B cell (primary cell): Measurements from ENCODE around the gene PLA2G5. TPM values are rescaled to one million over a fixed set of nuclear protein-coding genes. Genes with fewer than 3 reads are reported as not detected.

ENCODE experiments used
- ATAC-seq: fragments of 200-7000 bp; cut with Tn5 transposase; one replicate; pipeline ENCODE4 v1.10.0; 2021; ENCODE audit warnings: low read depth, mild to moderate bottlenecking, moderate number of reproducible peaks, moderate library complexity
- CTCF ChIA-PET: fragments of 350-600 bp; sonication (Branson Sonifier 250); formaldehyde crosslinking; loops from one replicate; lab custom pipeline; 2021; ENCODE audit warnings: antibody characterized with exemption, inconsistent platforms; lab: Charles Lee
- POLR2A ChIA-PET: fragments of 350-600 bp; sonication (Branson Sonifier 250); formaldehyde crosslinking; loops from one replicate; lab custom pipeline; 2021; ENCODE audit warnings: antibody characterized with exemption; lab: Charles Lee
- DNase-seq: peaks from one replicate; pipeline ENCODE4 v3.0.0; 2013
- H2AFZ ChIP-seq: 2 replicates; pipeline ENCODE4 v1.6.1; 2012; ENCODE audit warnings: mild to moderate bottlenecking, low read depth, low read length; ENCODE audit not compliant: insufficient read depth, poor library complexity, severe bottlenecking
- H3K27ac ChIP-seq, 2 donors: 1 replicate in 1 of 2; 2 replicates in 1 of 2; pipeline ENCODE4 v1.5.1; 2012 to 2013; ENCODE audit warnings: low read length in 2 of 2, mild to moderate bottlenecking in 2 of 2, moderate library complexity in 1 of 2
- H3K27me3 ChIP-seq, 4 experiments: fragments of 200-600 bp in 1 of 4; sonication (generic) in 1 of 4; replicated peaks in 1 of 4; 1 replicate in 2 of 4; 2 replicates in 2 of 4; pipeline versions ENCODE4 v1.6.1 to v1.7.0; 2013 to 2016; ENCODE audit warnings: low read length in 3 of 4, mild to moderate bottlenecking in 2 of 4, mixed read lengths in 1 of 4, moderate library complexity in 1 of 4; ENCODE audit not compliant: insufficient read depth in 4 of 4, control insufficient read depth in 3 of 4; ENCODE audit errors: control extremely low read depth in 1 of 4
- H3K36me3 ChIP-seq, 2 experiments: replicated peaks in 1 of 2; 1 replicate in 1 of 2; 2 replicates in 1 of 2; pipeline versions ENCODE4 v1.6.1 to v1.7.1; 2013; ENCODE audit warnings: low read length in 1 of 2; ENCODE audit not compliant: insufficient read depth in 2 of 2, control insufficient read depth in 1 of 2; ENCODE audit errors: control extremely low read depth in 1 of 2, extremely low read depth in 1 of 2
- H3K4me1 ChIP-seq, 2 donors: fragments of 200-600 bp in 1 of 2; sonication (generic) in 1 of 2; 1 replicate in 1 of 2; 2 replicates in 1 of 2; pipeline versions ENCODE4 v1.5.1 to v1.6.1; 2013 to 2017; ENCODE audit warnings: low read length in 2 of 2; ENCODE audit not compliant: control insufficient read depth in 2 of 2, insufficient read depth in 2 of 2
- H3K4me2 ChIP-seq: replicated peaks from 2 replicates; pipeline ENCODE3; 2012; ENCODE audit warnings: mild to moderate bottlenecking, low read depth, low read length; ENCODE audit not compliant: poor library complexity, severe bottlenecking
- H3K4me3 ChIP-seq, 5 experiments: fragments of 200-600 bp in 1 of 5; sonication (generic) in 1 of 5; 1 replicate in 3 of 5; 2 replicates in 2 of 5; pipeline versions ENCODE4 v1.5.1 to v1.7.0; 2011 to 2016; ENCODE audit warnings: low read length in 4 of 5, mild to moderate bottlenecking in 4 of 5, low read depth in 2 of 5, control low read depth in 1 of 5, moderate library complexity in 1 of 5; ENCODE audit not compliant: insufficient read depth in 1 of 5; ENCODE audit errors: control extremely low read depth in 1 of 5, extremely low read depth in 1 of 5
- H3K79me2 ChIP-seq: fragments of 200-600 bp; sonication (generic); one replicate; pipeline ENCODE4 v1.6.0; 2016; ENCODE audit warnings: low read length; ENCODE audit not compliant: control insufficient read depth, insufficient read depth
- H3K9ac ChIP-seq: fragments of 200-600 bp; sonication (generic); 2 replicates; pipeline ENCODE4 v1.6.1; 2017; ENCODE audit warnings: mild to moderate bottlenecking, low read length, moderate library complexity
- H3K9me3 ChIP-seq, 3 donors: one replicate each; pipeline versions ENCODE4 v1.6.1 to v1.7.1; 2013; ENCODE audit warnings: low read length in 2 of 3; ENCODE audit not compliant: control insufficient read depth in 2 of 3, insufficient read depth in 1 of 3; ENCODE audit errors: control extremely low read depth in 1 of 3
- H4K20me1 ChIP-seq: 2 replicates; pipeline ENCODE4 v1.6.0; 2012; ENCODE audit warnings: mild to moderate bottlenecking, low read length; ENCODE audit not compliant: insufficient read depth, control insufficient read depth, poor library complexity, severe bottlenecking
- H3K27ac Mint-ChIP-seq: one replicate; pipeline ENCODE4 v1.8.0; 2021; ENCODE audit warnings: mixed read lengths
- H3K27me3 Mint-ChIP-seq: one replicate; pipeline ENCODE4 v1.8.0; 2021; ENCODE audit warnings: mixed read lengths
- H3K4me1 Mint-ChIP-seq: one replicate; pipeline ENCODE4 v1.8.0; 2021; ENCODE audit warnings: mixed read lengths
- H3K4me3 Mint-ChIP-seq: one replicate; pipeline ENCODE4 v1.8.0; 2021; ENCODE audit warnings: mixed read lengths
- H3K9me3 Mint-ChIP-seq: one replicate; pipeline ENCODE4 v1.8.0; 2022; ENCODE audit warnings: mixed read lengths; ENCODE audit not compliant: insufficient read depth
- EZH2 ChIP-seq: IDR thresholded peaks from 2 replicates; pipeline ENCODE4 v1.6.1; 2012; ENCODE audit warnings: borderline replicate concordance, low read depth, mild to moderate bottlenecking, moderate library complexity, low read length; ENCODE audit not compliant: insufficient read depth, poor library complexity, severe bottlenecking
- WGBS: methylation state at CpG from one replicate; pipeline ENCODE4 v1.1.5; 2013; ENCODE audit warnings: missing lambda C conversion rate; ENCODE audit not compliant: insufficient coverage; 5-methylcytosine and 5-hydroxymethylcytosine counted together
- intact Hi-C: fragments of 100-400 bp; cut with micrococcal nuclease; formaldehyde crosslinking; loops from one replicate; pipeline ENCODE4 v1.10.0; 2022
- polyA plus RNA-seq: library from polyadenylated mRNA; depleted of rRNA; stranded (reverse); fragments of >200 nt; gene quantifications from 2 replicates; pipeline ENCODE4 v1.2.3, GENCODE V29; 2012
- total RNA-seq, 2 donors: library from RNA; stranded (reverse); fragments of 120-200 nt in 1 of 2; gene quantifications; 1 replicate in 1 of 2; 2 replicates in 1 of 2; pipeline versions ENCODE4 v1.2.3 to v1.2.4, GENCODE V29; 2013 to 2022
- TF ChIP-seq, protein P1 (sequence below): fragments of 200-600 bp; IDR thresholded peaks from one replicate; pipeline ENCODE4 v1.8.0; 2022; ENCODE audit warnings: antibody characterized with exemption, mild to moderate bottlenecking

PLA2G5 gene
- total and polyA plus RNA-seq, 2 donors (not counting 1 experiment from before 2014, with no cell fraction given) = not detected

DNA sequence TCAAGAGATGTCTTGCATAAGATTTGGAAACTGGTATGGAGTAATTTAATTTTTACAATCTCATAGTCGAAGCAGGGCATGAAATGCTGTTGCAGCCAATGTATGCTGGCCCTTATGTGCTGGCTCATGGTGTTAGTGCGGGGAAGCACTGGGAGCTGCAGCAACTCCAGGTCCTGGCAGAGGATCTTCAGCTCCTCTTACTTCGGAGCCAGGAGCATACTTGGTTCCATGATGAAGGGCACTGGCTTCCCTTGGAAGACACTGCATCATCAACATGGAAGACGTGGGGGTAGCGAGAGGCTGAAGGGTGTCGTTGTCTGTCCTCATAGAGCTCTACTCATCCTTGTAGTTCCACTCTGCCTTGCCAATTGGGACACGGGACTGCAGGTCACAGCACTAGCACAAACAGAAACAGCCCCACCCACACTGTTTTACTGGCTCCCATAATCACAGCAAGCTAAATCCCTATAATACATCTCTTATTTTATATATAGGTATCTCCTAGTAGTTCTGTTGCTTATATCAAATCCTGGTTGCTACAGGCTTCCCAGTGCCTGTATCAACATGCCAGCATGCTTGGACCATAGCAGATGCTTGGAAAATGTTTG, 26.9 kb downstream of the PLA2G5 start:
- no peak overlapping the region for H3K4me2 ChIP-seq
- ChIA-PET POLR2A (no interaction called here), CTCF (interaction anchor here (0.6 to 8.8 kb wide), 4 partner anchors 50 to 99 kb away, joined by 3 to 105 read pairs (median 28); no protein-coding TSS in a partner anchor)
- DNase-seq (no peak), ATAC-seq (no peak)
- H3K4me3 ChIP-seq = no peak overlapping the region
- peaks cover 3% of the 10 kb centered on the region for H3K4me1 Mint-ChIP-seq
- WGBS = 89% methylated on average over 7 of the region's 7 CpGs
- TF ChIP-seq, protein P1, sequence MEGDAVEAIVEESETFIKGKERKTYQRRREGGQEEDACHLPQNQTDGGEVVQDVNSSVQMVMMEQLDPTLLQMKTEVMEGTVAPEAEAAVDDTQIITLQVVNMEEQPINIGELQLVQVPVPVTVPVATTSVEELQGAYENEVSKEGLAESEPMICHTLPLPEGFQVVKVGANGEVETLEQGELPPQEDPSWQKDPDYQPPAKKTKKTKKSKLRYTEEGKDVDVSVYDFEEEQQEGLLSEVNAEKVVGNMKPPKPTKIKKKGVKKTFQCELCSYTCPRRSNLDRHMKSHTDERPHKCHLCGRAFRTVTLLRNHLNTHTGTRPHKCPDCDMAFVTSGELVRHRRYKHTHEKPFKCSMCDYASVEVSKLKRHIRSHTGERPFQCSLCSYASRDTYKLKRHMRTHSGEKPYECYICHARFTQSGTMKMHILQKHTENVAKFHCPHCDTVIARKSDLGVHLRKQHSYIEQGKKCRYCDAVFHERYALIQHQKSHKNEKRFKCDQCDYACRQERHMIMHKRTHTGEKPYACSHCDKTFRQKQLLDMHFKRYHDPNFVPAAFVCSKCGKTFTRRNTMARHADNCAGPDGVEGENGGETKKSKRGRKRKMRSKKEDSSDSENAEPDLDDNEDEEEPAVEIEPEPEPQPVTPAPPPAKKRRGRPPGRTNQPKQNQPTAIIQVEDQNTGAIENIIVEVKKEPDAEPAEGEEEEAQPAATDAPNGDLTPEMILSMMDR = no peak
- TF ChIP-seq EZH2 = no peak
- peaks cover 7% of the 10 kb centered on the region for H3K27me3 Mint-ChIP-seq
- intact Hi-C loops = no loop called here
- no peak overlapping the region for H3K27ac ChIP-seq
- no peaks in the 10 kb centered on the region for H3K36me3 ChIP-seq
- H3K4me3 Mint-ChIP-seq = no peak overlapping the region
- H3K27me3 ChIP-seq = no peaks in the 10 kb centered on the region
- no peaks in the 10 kb centered on the region for H3K9me3 ChIP-seq
- H3K79me2 ChIP-seq = no peaks in the 10 kb centered on the region
- H3K9me3 Mint-ChIP-seq = no peaks in the 10 kb centered on the region
- H2AFZ ChIP-seq = no peak overlapping the region
- no peak overlapping the region for H3K27ac Mint-ChIP-seq
- no peaks in the 10 kb centered on the region for H4K20me1 ChIP-seq
- H3K9ac ChIP-seq = no peak overlapping the region
- peaks cover 5 to 8% of the 10 kb centered on the region in 2 donors for H3K4me1 ChIP-seq

DNA sequence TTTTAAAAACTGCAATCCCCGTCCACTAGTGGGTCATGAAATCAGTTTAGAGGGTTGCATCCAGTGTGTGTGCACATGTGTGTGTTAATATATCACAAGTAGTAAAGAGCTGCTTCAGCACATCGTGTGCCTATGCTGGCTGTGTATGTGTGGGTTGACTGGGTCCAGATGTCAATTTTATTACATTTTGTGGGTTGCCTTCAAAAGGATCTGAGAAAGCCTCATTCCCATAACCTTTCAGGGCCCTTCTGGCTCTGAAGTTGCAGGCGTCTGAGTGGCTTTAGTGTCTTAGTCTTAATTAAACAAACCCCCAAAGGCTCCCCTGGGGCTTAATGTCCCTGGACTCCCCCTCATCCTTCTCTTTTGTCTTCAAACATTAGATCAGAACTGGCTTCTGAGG, 29.5 kb downstream of the PLA2G5 start:
- no peaks in the 10 kb centered on the region for H3K9me3 ChIP-seq
- H3K4me2 ChIP-seq = no peak overlapping the region
- no peak for ATAC-seq
- H3K9me3 Mint-ChIP-seq = no peaks in the 10 kb centered on the region
- no peak overlapping the region for H3K27ac ChIP-seq
- H3K27me3 Mint-ChIP-seq = peaks cover 3% of the 10 kb centered on the region
- H3K36me3 ChIP-seq = no peaks in the 10 kb centered on the region
- H3K9ac ChIP-seq = no peak overlapping the region
- H4K20me1 ChIP-seq = no peaks in the 10 kb centered on the region
- no peak overlapping the region for H3K27ac Mint-ChIP-seq
- H3K4me3 ChIP-seq = no peak overlapping the region
- TF ChIP-seq, protein P1 = no peak
- TF ChIP-seq EZH2 = no peak
- H3K4me3 Mint-ChIP-seq = no peak overlapping the region
- H2AFZ ChIP-seq = no peak overlapping the region
- ChIA-PET POLR2A (no interaction called here), CTCF (interaction anchor here (1.0 to 8.8 kb wide), 6 partner anchors 9 to 181 kb away, joined by 3 to 105 read pairs (median 7); no protein-coding TSS in a partner anchor)
- no peak for DNase-seq
- H3K27me3 ChIP-seq = no peaks in the 10 kb centered on the region
- intact Hi-C loops = no loop called here
- WGBS = 100% methylated on average over 1 of the region's 3 CpGs
- peaks cover 3% of the 10 kb centered on the region for H3K4me1 Mint-ChIP-seq
- peaks cover 5 to 8% of the 10 kb centered on the region in 2 donors for H3K4me1 ChIP-seq
- no peaks in the 10 kb centered on the region for H3K79me2 ChIP-seq
